SK-N-SH (cell line): Measurements from ENCODE around the gene ZNF726. TPM values are rescaled to one million over a fixed set of nuclear protein-coding genes. Genes with fewer than 3 reads are reported as not detected.

Experiments used
- CTCF ChIA-PET: fragments of 300-600, 350-600 bp; formaldehyde crosslinking; extraction: SDS; loops from one replicate; lab custom pipeline; 2021; lab: Yijun Ruan, JAX
- POLR2A ChIA-PET: fragments of 350-600 bp; sonication (Branson Sonifier 250); formaldehyde crosslinking; extraction: SDS; loops from one replicate; lab custom pipeline; 2020; ENCODE audit warnings: antibody characterized with exemption, inconsistent platforms; lab: Yijun Ruan, JAX
- DNase-seq: peaks from one replicate; pipeline ENCODE4 v3.0.0; 2012
- H2AFZ ChIP-seq: fragments of 200-600 bp; sonication (generic); 2 replicates; pipeline ENCODE4 v1.8.1; 2016; ENCODE audit warnings: antibody characterized with exemption, mild to moderate bottlenecking, low read depth
- H3F3A ChIP-seq: fragments of 200-600 bp; sonication (generic); replicated peaks from 2 replicates; pipeline ENCODE3; 2016; ENCODE audit warnings: antibody characterized with exemption, mild to moderate bottlenecking; ENCODE audit not compliant: insufficient read depth
- H3K27ac ChIP-seq, 2 experiments: fragments of 200-500 bp in 1 of 2; fragments of 200-600 bp in 1 of 2; sonication (Bioruptor generic) in 1 of 2; sonication (generic), shearing (Covaris generic) in 1 of 2; 2 replicates each; pipeline versions ENCODE4 v1.5.1 to v1.6.1; 2014 to 2016; ENCODE audit warnings: low read depth in 2 of 2, inconsistent platforms in 1 of 2, low read length in 1 of 2, mild to moderate bottlenecking in 1 of 2, mixed read lengths in 1 of 2
- H3K27me3 ChIP-seq: fragments of 200-600 bp; sonication (generic), shearing (Covaris generic); 2 replicates; pipeline ENCODE4 v1.6.1; 2016; ENCODE audit warnings: mixed run types; ENCODE audit not compliant: insufficient read depth
- H3K36me3 ChIP-seq, 2 experiments: fragments of 200-500 bp in 1 of 2; fragments of 200-600 bp in 1 of 2; sonication (Bioruptor generic) in 1 of 2; sonication (generic) in 1 of 2; replicated peaks in 1 of 2; 2 replicates each; pipeline versions ENCODE3 to v1.5.1; 2014 to 2016; ENCODE audit warnings: low read length in 1 of 2, mild to moderate bottlenecking in 1 of 2; ENCODE audit not compliant: insufficient read depth in 2 of 2, control insufficient read depth in 1 of 2
- H3K4me1 ChIP-seq, 2 experiments: fragments of 200-500 bp in 1 of 2; fragments of 200-600 bp in 1 of 2; sonication (Bioruptor generic) in 1 of 2; sonication (generic), shearing (Covaris generic) in 1 of 2; 2 replicates each; pipeline versions ENCODE4 v1.5.1 to v1.6.1; 2014 to 2016; ENCODE audit warnings: low read depth in 1 of 2, low read length in 1 of 2, mixed run types in 1 of 2; ENCODE audit not compliant: insufficient read depth in 2 of 2, control insufficient read depth in 1 of 2
- H3K4me2 ChIP-seq: fragments of 200-600 bp; sonication (generic), shearing (Covaris generic); 2 replicates; pipeline ENCODE4 v1.6.1; 2017; ENCODE audit warnings: mixed run types
- H3K4me3 ChIP-seq, 2 experiments: fragments of 200-500 bp in 1 of 2; fragments of 200-600 bp in 1 of 2; sonication (Bioruptor generic) in 1 of 2; sonication (generic), shearing (Covaris generic) in 1 of 2; 2 replicates each; pipeline versions ENCODE4 v1.5.1 to v1.8.1; 2014 to 2016; ENCODE audit warnings: low read depth in 2 of 2, inconsistent platforms in 1 of 2, low read length in 1 of 2, mild to moderate bottlenecking in 1 of 2, mixed read lengths in 1 of 2, moderate library complexity in 1 of 2
- H3K79me2 ChIP-seq: fragments of 200-600 bp; sonication (generic); 2 replicates; pipeline ENCODE4 v1.8.1; 2017; ENCODE audit warnings: mild to moderate bottlenecking; ENCODE audit not compliant: insufficient read depth
- H3K9ac ChIP-seq: fragments of 200-600 bp; sonication (generic); 2 replicates; pipeline ENCODE4 v1.6.1; 2017; ENCODE audit warnings: mixed run types
- H3K9me2 ChIP-seq: fragments of 200-600 bp; sonication (generic); 2 replicates; pipeline ENCODE4 v1.6.1; 2017; ENCODE audit warnings: mixed run types
- H3K9me3 ChIP-seq: fragments of 200-600 bp; sonication (generic); 2 replicates; pipeline ENCODE4 v1.6.1; 2017; ENCODE audit warnings: mixed run types, mild to moderate bottlenecking, moderate library complexity
- H4K20me1 ChIP-seq: fragments of 200-600 bp; sonication (generic); 2 replicates; pipeline ENCODE4 v1.6.1; 2017; ENCODE audit warnings: mild to moderate bottlenecking, mixed run types; ENCODE audit not compliant: insufficient read depth
- EZH2phosphoT487 ChIP-seq: fragments of 200-600 bp; sonication (generic); IDR thresholded peaks from 2 replicates; pipeline ENCODE4 v1.6.1; 2017; ENCODE audit warnings: low read depth, mixed run types, mild to moderate bottlenecking, antibody characterized with exemption, moderate library complexity, borderline replicate concordance
- FOSL2 ChIP-seq: IDR thresholded peaks from 2 replicates; pipeline ENCODE4 v1.4.0; 2012; ENCODE audit warnings: low read depth, mild to moderate bottlenecking, moderate library complexity, borderline replicate concordance
- FOXJ3 ChIP-seq: sonication (generic); formaldehyde crosslinking; IDR thresholded peaks from 2 replicates; pipeline ENCODE4 v1.5.1; 2020; ENCODE audit warnings: mild to moderate bottlenecking, missing genetic modification reagents
- GABPA ChIP-seq: IDR thresholded peaks from 2 replicates; pipeline ENCODE4 v1.4.0; 2012; ENCODE audit warnings: low read depth, mild to moderate bottlenecking
- PBX3 ChIP-seq: IDR thresholded peaks from 2 replicates; pipeline ENCODE4; 2012
- POLR2AphosphoS5 ChIP-seq: IDR thresholded peaks from 2 replicates; pipeline ENCODE4 v1.6.1; 2012; ENCODE audit warnings: low read depth, low read length
- RFX5 ChIP-seq: IDR thresholded peaks from 2 replicates; pipeline ENCODE4 v1.6.1; 2012; ENCODE audit warnings: mild to moderate bottlenecking, improper control_type of control experiment, low read length
- RXRA ChIP-seq: IDR thresholded peaks from 2 replicates; pipeline ENCODE4 v1.4.0; 2012; ENCODE audit warnings: low read depth, mild to moderate bottlenecking, borderline replicate concordance
- SIN3A ChIP-seq: IDR thresholded peaks from 2 replicates; pipeline ENCODE4 v1.6.1; 2012; ENCODE audit warnings: low read depth, mild to moderate bottlenecking, low read length, moderate library complexity, borderline replicate concordance
- TAF1 ChIP-seq: IDR thresholded peaks from 2 replicates; pipeline ENCODE4 v1.6.1; 2012; ENCODE audit warnings: low read depth, mild to moderate bottlenecking, low read length, moderate library complexity, borderline replicate concordance
- TCF12 ChIP-seq: IDR thresholded peaks from 2 replicates; pipeline ENCODE4 v1.4.0; 2012
- YY1 ChIP-seq: IDR thresholded peaks from 2 replicates; pipeline ENCODE4 v1.4.0; 2012; ENCODE audit warnings: low read depth, mild to moderate bottlenecking
- WGBS: methylation state at CpG from one replicate; pipeline ENCODE4 v1.1.6; 2017; ENCODE audit warnings: low lambda C conversion rate; 5-methylcytosine and 5-hydroxymethylcytosine counted together
- polyA plus RNA-seq, 3 experiments: library from polyadenylated mRNA; depleted of rRNA; stranded (reverse); fragments of >200 nt; gene quantifications; 2 replicates each; pipeline ENCODE4 v1.2.3, GENCODE V29; 2012
- TF ChIP-seq, protein P1 (sequence below): IDR thresholded peaks from 2 replicates; pipeline ENCODE4 v1.4.0; 2012; ENCODE audit warnings: low read depth, borderline replicate concordance
- TF ChIP-seq, protein P2 (sequence below): IDR thresholded peaks from 2 replicates; pipeline ENCODE4 v1.4.0; 2012; ENCODE audit warnings: low read depth

The ZNF726 gene
- polyA plus RNA-seq, 1 of the 3 experiments (the other 2 are of a cell fraction): 3.4 TPM

- H3K4me3 ChIP-seq: no peak overlapping the region
- no peaks in the 10 kb centered on the region; a peak in 1 of 4 replicates for H3K4me1 ChIP-seq
- POLR2A ChIA-PET: no interaction called here
- no peaks in the 10 kb centered on the region for H3K79me2 ChIP-seq
- no peak overlapping the region for H3K9ac ChIP-seq
- no peak overlapping the region for H3K27ac ChIP-seq
- no peaks in the 10 kb centered on the region for H3F3A ChIP-seq
- TF ChIP-seq FOSL2 (no peak), POLR2AphosphoS5 (no peak), SIN3A (no peak), TAF1 (no peak), FOXJ3 (CRISPR knock-in tag) (no peak), GABPA (no peak), EZH2phosphoT487 (no peak), RXRA (no peak), YY1 (no peak), TCF12 (no peak)
- TF ChIP-seq, protein P1, sequence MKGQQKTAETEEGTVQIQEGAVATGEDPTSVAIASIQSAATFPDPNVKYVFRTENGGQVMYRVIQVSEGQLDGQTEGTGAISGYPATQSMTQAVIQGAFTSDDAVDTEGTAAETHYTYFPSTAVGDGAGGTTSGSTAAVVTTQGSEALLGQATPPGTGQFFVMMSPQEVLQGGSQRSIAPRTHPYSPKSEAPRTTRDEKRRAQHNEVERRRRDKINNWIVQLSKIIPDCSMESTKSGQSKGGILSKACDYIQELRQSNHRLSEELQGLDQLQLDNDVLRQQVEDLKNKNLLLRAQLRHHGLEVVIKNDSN: no peak
- TF ChIP-seq, protein P2, sequence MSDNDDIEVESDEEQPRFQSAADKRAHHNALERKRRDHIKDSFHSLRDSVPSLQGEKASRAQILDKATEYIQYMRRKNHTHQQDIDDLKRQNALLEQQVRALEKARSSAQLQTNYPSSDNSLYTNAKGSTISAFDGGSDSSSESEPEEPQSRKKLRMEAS: no peak
- DNase-seq: no peak
- no peaks in the 10 kb centered on the region for H3K36me3 ChIP-seq
- no peaks in the 10 kb centered on the region for H4K20me1 ChIP-seq
- no peak overlapping the region for H3K4me2 ChIP-seq
- H2AFZ ChIP-seq: no peak overlapping the region
- no peaks in the 10 kb centered on the region for H3K9me3 ChIP-seq
- 1% methylated on average over 5 of the region's 5 CpGs for WGBS
- no peaks in the 10 kb centered on the region for H3K9me2 ChIP-seq
- no peaks in the 10 kb centered on the region for H3K27me3 ChIP-seq
- CTCF ChIA-PET: no interaction called here
Measured at GRCh38 chr19:23882493-23882892, 32.2 kb upstream of the ZNF726 start.

GRCh38 chr19:23884363-23884762 is 30.3 kb upstream of the ZNF726 start:
- Histone ChIP-seq H3K4me2 (no peak overlapping the region), H3K4me1 (no peaks in the 10 kb centered on the region; a peak in 1 of 4 replicates), H4K20me1 (no peaks in the 10 kb centered on the region), H3K9me3 (no peaks in the 10 kb centered on the region), H3K36me3 (no peaks in the 10 kb centered on the region), H3K27ac (no peak overlapping the region), H3F3A (no peaks in the 10 kb centered on the region), H3K9ac (no peak overlapping the region), H3K27me3 (no peaks in the 10 kb centered on the region), H3K9me2 (no peaks in the 10 kb centered on the region), H2AFZ (no peak overlapping the region)
- ChIA-PET POLR2A (no interaction called here), CTCF (no interaction called here)
- 19% methylated on average over 2 of the region's 2 CpGs for WGBS
- no peak for DNase-seq
- no peak for TF ChIP-seq PBX3
- no peak for TF ChIP-seq RFX5
- TF ChIP-seq, all 33 proteins: peak for 0
- Histone ChIP-seq H3K4me3 (no peak overlapping the region), H3K79me2 (no peaks in the 10 kb centered on the region)
